Measurements from ENCODE around the gene LEO1.
A peak's percentile ranks its signal among the peaks of the same experiment; 100 is the strongest.

LEO1 gene

GRCh38 chr15:51971375-51972133 lies at the start of gene LEO1:
Gene LEO1, minus strand, starts transcription at chr15:51971778. Its CDS starts 33 bp downstream, at chr15:51971745.
- DNase-seq = peak; percentile 92

- peak; percentile 68 for DNase-seq
Measured at GRCh38 chr15:52021128-52021671, 49.6 kb upstream of the LEO1 start.

GRCh38 chr15:52020221-52021085 lies 48.9 kb upstream of the LEO1 start:
- no peak for DNase-seq

GRCh38 chr15:52019394-52020220 lies 48.0 kb upstream of the LEO1 start:
- DNase-seq = peak; percentile 77

- DNase-seq = peak; percentile 93
Measured at GRCh38 chr15:52018693-52019393, 47.3 kb upstream of the LEO1 start, which contains the start of gene MAPK6. Gene MAPK6, plus strand, starts transcription at chr15:52019219. Its CDS starts 27,242 bp downstream, at chr15:52046461.

GRCh38 chr15:52018244-52018643 lies 46.7 kb upstream of the LEO1 start:
- no peak for DNase-seq

GRCh38 chr15:52016316-52016715 lies 44.7 kb upstream of the LEO1 start:
- no peak for DNase-seq

GRCh38 chr15:52014616-52015015 lies 43.0 kb upstream of the LEO1 start:
- DNase-seq = no peak

GRCh38 chr15:52013151-52013791 lies 41.7 kb upstream of the LEO1 start:
- no peak for DNase-seq

GRCh38 chr15:52012210-52012609 lies 40.6 kb upstream of the LEO1 start:
- no peak for DNase-seq

- no peak for DNase-seq
Measured at GRCh38 chr15:52011711-52012144, 40.1 kb upstream of the LEO1 start.

GRCh38 chr15:52010633-52011595 lies 39.3 kb upstream of the LEO1 start:
- DNase-seq = no peak

GRCh38 chr15:52008698-52009434 lies 37.3 kb upstream of the LEO1 start:
- DNase-seq = no peak

- no peak for DNase-seq
Measured at GRCh38 chr15:52008359-52008697, 36.8 kb upstream of the LEO1 start.

GRCh38 chr15:52006702-52007340 lies 35.2 kb upstream of the LEO1 start:
- no peak for DNase-seq

GRCh38 chr15:52005748-52006701 lies 34.4 kb upstream of the LEO1 start:
- no peak for DNase-seq

- no peak for DNase-seq
Measured at GRCh38 chr15:52004806-52005205, 33.2 kb upstream of the LEO1 start.

GRCh38 chr15:52003710-52004109 lies 32.1 kb upstream of the LEO1 start:
- no peak for DNase-seq

Measured in CD4-positive, alpha-beta T cell treated with Interferon gamma for 1 hour (primary cell).